OCI-LY7 (cell line): ENCODE data around the gene COPS4. TPM values are rescaled to one million over a fixed set of nuclear protein-coding genes. Genes with fewer than 3 reads are reported as not detected.

Source experiments
- BruUV-seq: library from RNA; stranded (reverse); fragments of 400-500 nt; replicated peaks from 2 replicates; lab custom pipeline; 2021; lab: Mats Ljungman, UMichigan
- CTCF ChIA-PET: fragments of 300-600 bp; sonication (Branson Sonifier 250); formaldehyde crosslinking; loops from one replicate; lab custom pipeline; 2022; ENCODE audit warnings: antibody characterized with exemption; ENCODE audit not compliant: unreplicated experiment; lab: Charles Lee
- POLR2A ChIA-PET: fragments of 300-600 bp; sonication (Branson Sonifier 250); formaldehyde crosslinking; loops from one replicate; lab custom pipeline; 2022; ENCODE audit warnings: antibody characterized with exemption; lab: Charles Lee
- DNase-seq: peaks from one replicate; pipeline ENCODE4 v3.0.0-alpha.2; 2015; ENCODE audit warnings: low spot score
- H2AFZ ChIP-seq: fragments of 200-600 bp; sonication (generic), shearing (Covaris generic); 2 replicates; pipeline ENCODE4 v1.6.1; 2014; ENCODE audit warnings: mild to moderate bottlenecking, antibody characterized with exemption, low read length, moderate library complexity
- H3K27ac ChIP-seq: fragments of 200-600 bp; sonication (generic); 2 replicates; pipeline ENCODE4 v1.5.1; 2014; ENCODE audit warnings: mixed run types, low read depth, mild to moderate bottlenecking, moderate library complexity, low read length, inconsistent platforms; ENCODE audit not compliant: poor library complexity, severe bottlenecking
- H3K36me3 ChIP-seq: fragments of 200-600 bp; sonication (generic); 2 replicates; pipeline ENCODE4 v1.6.1; 2014; ENCODE audit warnings: mild to moderate bottlenecking, antibody characterized with exemption, low read length, moderate library complexity, mixed read lengths; ENCODE audit not compliant: insufficient read depth
- H3K4me1 ChIP-seq: fragments of 200-600 bp; sonication (generic); 2 replicates; pipeline ENCODE4 v1.5.1; 2014; ENCODE audit warnings: mild to moderate bottlenecking, low read length; ENCODE audit not compliant: insufficient read depth, poor library complexity, severe bottlenecking
- H3K4me2 ChIP-seq: fragments of 200-600 bp; sonication (generic); 2 replicates; pipeline ENCODE4 v1.6.1; 2014; ENCODE audit warnings: mild to moderate bottlenecking, low read length
- H3K4me3 ChIP-seq: fragments of 200-600 bp; sonication (generic); 2 replicates; pipeline ENCODE4 v1.5.1; 2014; ENCODE audit warnings: mild to moderate bottlenecking, low read depth, low read length; ENCODE audit not compliant: poor library complexity, severe bottlenecking
- H3K79me2 ChIP-seq: fragments of 200-600 bp; sonication (generic); 2 replicates; pipeline ENCODE4 v1.6.1; 2016; ENCODE audit warnings: low read depth, mild to moderate bottlenecking, low read length, moderate library complexity, mixed read lengths; ENCODE audit not compliant: insufficient read depth
- H3K9me2 ChIP-seq: fragments of 200-600 bp; sonication (generic); 2 replicates; pipeline ENCODE4 v1.6.1; 2016; ENCODE audit warnings: mild to moderate bottlenecking, low read length, mixed read lengths; ENCODE audit not compliant: insufficient read depth
- H3K9me3 ChIP-seq: fragments of 200-600 bp; sonication (generic); 2 replicates; pipeline ENCODE4 v1.6.1; 2014; ENCODE audit warnings: mild to moderate bottlenecking, mixed run types, low read length, mixed read lengths
- H4K20me1 ChIP-seq: fragments of 200-600 bp; sonication (generic); 2 replicates; pipeline ENCODE4 v1.6.1; 2014; ENCODE audit warnings: mild to moderate bottlenecking, antibody characterized with exemption, low read length, moderate library complexity, mixed read lengths; ENCODE audit not compliant: insufficient read depth
- CTCF ChIP-seq: fragments of 200-600 bp; sonication (generic); conservative IDR thresholded peaks from 2 replicates; pipeline ENCODE4 v1.5.1; 2014; ENCODE audit warnings: mild to moderate bottlenecking, antibody characterized with exemption, low read length, moderate library complexity, mixed read lengths
- EZH2phosphoT487 ChIP-seq: fragments of 200-600 bp; sonication (generic); IDR thresholded peaks from 2 replicates; pipeline ENCODE4 v1.6.1; 2018; ENCODE audit warnings: low read depth, borderline replicate concordance, mild to moderate bottlenecking, mixed run types, antibody characterized with exemption, low read length, moderate library complexity, mixed read lengths
- intact Hi-C: fragments of 100-400 bp; cut with micrococcal nuclease; formaldehyde crosslinking; loops from one replicate; pipeline ENCODE4 v1.10.0; 2022; ENCODE audit not compliant: unreplicated experiment
- total RNA-seq, 2 experiments: library from RNA; depleted of rRNA in 1 of 2; stranded (reverse); fragments of >200 nt in 1 of 2; shearing (Covaris generic) in 1 of 2; gene quantifications; 2 replicates each; pipeline ENCODE4 v1.2.3, GENCODE V29; 2014 to 2022

COPS4 gene
- total RNA-seq, 2 experiments from 2014 or later = 38.5 to 38.9 TPM

- Histone ChIP-seq H4K20me1 (no peaks in the 10 kb centered on the region), H3K4me2 (no peak overlapping the region), H3K9me3 (no peaks in the 10 kb centered on the region), H3K79me2 (no peaks in the 10 kb centered on the region), H3K4me3 (no peak overlapping the region), H3K27ac (no peak overlapping the region), H3K36me3 (peaks cover 78% of the 10 kb centered on the region), H2AFZ (no peak overlapping the region), H3K9me2 (no peaks in the 10 kb centered on the region), H3K4me1 (no peaks in the 10 kb centered on the region)
- DNase-seq = no peak
- intact Hi-C loops = no loop called here
- no TSS peak for BruUV-seq
- no peak for TF ChIP-seq EZH2phosphoT487
- TF ChIP-seq CTCF = no peak
- CTCF ChIA-PET = no interaction called here
- POLR2A ChIA-PET = interaction anchor here (0.6 to 1.4 kb wide), 3 partner anchors 151 to 534 kb away, joined by 3 to 6 read pairs (median 3); no protein-coding TSS in a partner anchor
Measured at GRCh38 chr4:83067058-83067639, 32.2 kb downstream of the COPS4 start.

- no peaks in the 10 kb centered on the region for H3K4me1 ChIP-seq
- TF ChIP-seq CTCF = no peak
- no peak for TF ChIP-seq EZH2phosphoT487
- DNase-seq = no peak
- H3K4me3 ChIP-seq = no peak overlapping the region
- no peaks in the 10 kb centered on the region for H3K9me2 ChIP-seq
- H2AFZ ChIP-seq = no peak overlapping the region
- no peak overlapping the region for H3K27ac ChIP-seq
- BruUV-seq = no TSS peak
- POLR2A ChIA-PET = interaction anchor here (0.6 to 1.3 kb wide), 5 partner anchors 22 to 209 kb away, joined by 3 read pairs; no protein-coding TSS in a partner anchor
- H4K20me1 ChIP-seq = no peaks in the 10 kb centered on the region
- H3K36me3 ChIP-seq = peaks cover 61% of the 10 kb centered on the region
- H3K79me2 ChIP-seq = no peaks in the 10 kb centered on the region
- no peak overlapping the region for H3K4me2 ChIP-seq
- CTCF ChIA-PET = interaction anchor here (0.9 kb wide), 1 partner anchor 189 kb away, joined by 4 read pairs; no protein-coding TSS in a partner anchor
- no peaks in the 10 kb centered on the region for H3K9me3 ChIP-seq
- intact Hi-C loops = loop anchor here (5.0 kb wide), 1 partner anchor 566 kb away; no protein-coding TSS in a partner anchor
Measured at GRCh38 chr4:83071116-83071515, 36.1 kb downstream of the COPS4 start.
